Activated naive CD4-positive, alpha-beta T cell treated with anti-CD3 and anti-CD28 coated beads, Interleukin-2, amount 50 U/mL, for 72 hours (primary cell): ENCODE results near the gene NDUFA13. TPM values are rescaled to one million over a fixed set of nuclear protein-coding genes. Genes with fewer than 3 reads are reported as not detected.

Experiments
- ATAC-seq, 2 donors: fragments of 150-1000 bp; cut with Tn5 transposase; 2 replicates each; pipeline ENCODE4 v1.10.0; 2021; ENCODE audit warnings: mild to moderate bottlenecking in 2 of 2, moderate library complexity in 2 of 2
- DNase-seq, 2 donors: peaks; one replicate each; pipeline ENCODE4 v3.0.0; 2021 to 2022; ENCODE audit warnings: low spot score in 2 of 2
- H3K27ac Mint-ChIP-seq, 2 donors: one replicate each; pipeline ENCODE4 v1.8.0; 2022; ENCODE audit warnings: mild to moderate bottlenecking in 2 of 2, mixed read lengths in 2 of 2
- H3K36me3 Mint-ChIP-seq, 2 donors: one replicate each; pipeline ENCODE4 v1.8.0; 2022; ENCODE audit warnings: mixed read lengths in 2 of 2
- H3K9me3 Mint-ChIP-seq, 2 donors: one replicate each; pipeline ENCODE4 v1.8.0; 2022; ENCODE audit warnings: mixed read lengths in 2 of 2
- total RNA-seq, 2 donors: library from RNA; stranded (reverse); gene quantifications; one replicate each; pipeline ENCODE4 v1.2.3, GENCODE V29; 2022

The NDUFA13 gene
- total RNA-seq, 2 donors from 2014 or later = 358 to 407 TPM

- no peaks in the 10 kb centered on the region for H3K9me3 Mint-ChIP-seq
- peak overlapping the region; percentile 29 to 65 for H3K27ac Mint-ChIP-seq
- H3K36me3 Mint-ChIP-seq = peaks cover 10 to 33% of the 10 kb centered on the region in 2 donors
- ATAC-seq (no peak), DNase-seq (no peak)
Measured at GRCh38 chr19:19566306-19566705, 50.3 kb downstream of the NDUFA13 start.

- Mint-ChIP-seq H3K9me3 (no peaks in the 10 kb centered on the region), H3K27ac (peak overlapping the region; percentile 73 to 94), H3K36me3 (peaks cover 10 to 33% of the 10 kb centered on the region in 2 donors)
- no peak for ATAC-seq
- no peak for DNase-seq
Measured at GRCh38 chr19:19567391-19567790, 51.4 kb downstream of the NDUFA13 start.

GRCh38 chr19:19568802-19569756 is 53.1 kb downstream of the NDUFA13 start:
- peak in 1 of 2 donors; percentile 24 for ATAC-seq
- DNase-seq = no peak
- Mint-ChIP-seq H3K36me3 (peaks cover 10 to 37% of the 10 kb centered on the region in 2 donors), H3K9me3 (no peaks in the 10 kb centered on the region), H3K27ac (peak overlapping the region; percentile 60 to 73)

- ATAC-seq (no peak), DNase-seq (no peak)
- Mint-ChIP-seq H3K36me3 (peaks cover 0 to 24% of the 10 kb centered on the region in 2 donors), H3K9me3 (no peaks in the 10 kb centered on the region), H3K27ac (peak overlapping the region; percentile 5 to 30)
Measured at GRCh38 chr19:19570571-19570970, 54.5 kb downstream of the NDUFA13 start.

GRCh38 chr19:19571071-19571786 is 55.2 kb downstream of the NDUFA13 start:
- DNase-seq (no peak), ATAC-seq (no peak)
- Mint-ChIP-seq H3K36me3 (peaks cover 0 to 24% of the 10 kb centered on the region in 2 donors), H3K27ac (peak overlapping the region; percentile 5 to 30), H3K9me3 (no peaks in the 10 kb centered on the region)

GRCh38 chr19:19575411-19575810 is 59.4 kb downstream of the NDUFA13 start:
- ATAC-seq = no peak
- H3K36me3 Mint-ChIP-seq = peaks cover 0 to 10% of the 10 kb centered on the region in 2 donors
- H3K27ac Mint-ChIP-seq = peak overlapping the region; percentile 4 to 7
- H3K9me3 Mint-ChIP-seq = no peaks in the 10 kb centered on the region
- no peak for DNase-seq

Other genes starting within 250 kb of the NDUFA13 start
- not detected for gene TM6SF2, start 242.9 kb upstream of the NDUFA13 start, total RNA-seq
- 10 to 100 TPM; 55.1 to 55.4 TPM for gene SUGP1, start 195.7 kb upstream of the NDUFA13 start, total RNA-seq
- 10 to 100 TPM; 36.0 to 62.2 TPM for gene MAU2, start 195.4 kb upstream of the NDUFA13 start, total RNA-seq
- 100 to 1,000 TPM; 122 to 134 TPM for gene GATAD2A, start 110.5 kb upstream of the NDUFA13 start, total RNA-seq
- 1 to 10 TPM; 3.8 to 5.5 TPM for gene TSSK6, start 677 bp upstream of the NDUFA13 start, total RNA-seq
- gene YJEFN3, start 12.7 kb downstream of the NDUFA13 start, total RNA-seq = 10 to 100 TPM in 1 of 2 donors, 1 to 10 TPM in 1; 5.7 to 11.3 TPM
- gene CILP2, start 22.0 kb downstream of the NDUFA13 start, total RNA-seq = under 1 TPM; 0.25 to 0.31 TPM
- 10 to 100 TPM; 27.6 to 37.3 TPM for gene PBX4, start 102.5 kb downstream of the NDUFA13 start, total RNA-seq
- gene LPAR2, start 112.0 kb downstream of the NDUFA13 start, total RNA-seq = 100 to 1,000 TPM in 1 of 2 donors, 10 to 100 TPM in 1; 35.4 to 122 TPM
- 100 to 1,000 TPM in 1 of 2 donors, 10 to 100 TPM in 1; 69.7 to 106 TPM for gene GMIP, start 127.4 kb downstream of the NDUFA13 start, total RNA-seq
- gene ATP13A1, start 147.5 kb downstream of the NDUFA13 start, total RNA-seq = 10 to 100 TPM; 35.6 to 83.0 TPM
- gene ZNF101, start 152.6 kb downstream of the NDUFA13 start, total RNA-seq = 10 to 100 TPM; 66.9 to 79.6 TPM
- 10 to 100 TPM in 1 of 2 donors, 1 to 10 TPM in 1; 7.3 to 11.6 TPM for gene ZNF14, start 216.9 kb downstream of the NDUFA13 start, total RNA-seq